Caki2 (cell line): ENCODE measurements around the gene MTCH1. TPM values are rescaled to one million over a fixed set of nuclear protein-coding genes. Genes with fewer than 3 reads are reported as not detected.
"Not testable (repeated sequence)": the region's sequence is repeated elsewhere in the genome, so short reads cannot be mapped to it uniquely, and the experiment has no call there.

Experiments used
- DNase-seq: peaks from one replicate; pipeline ENCODE4 v3.0.0-alpha.2; 2015; ENCODE audit warnings: low read depth
- in situ Hi-C: cut with HindIII; loops from 2 replicates; pipeline ENCODE4 v1.10.0; 2016; ENCODE audit warnings: low sequenced_read_pairs, low pct_unique_long_range_greater_than_20kb, mixed read lengths
- total RNA-seq: library from RNA; depleted of rRNA; stranded (reverse); fragments of >200 nt; shearing (Covaris generic); gene quantifications from 2 replicates; pipeline ENCODE4 v1.2.3, GENCODE V29; 2014; ENCODE audit warnings: low replicate concordance

The MTCH1 gene
- total RNA-seq, 1 experiment from 2014 or later = 218 TPM

DNA sequence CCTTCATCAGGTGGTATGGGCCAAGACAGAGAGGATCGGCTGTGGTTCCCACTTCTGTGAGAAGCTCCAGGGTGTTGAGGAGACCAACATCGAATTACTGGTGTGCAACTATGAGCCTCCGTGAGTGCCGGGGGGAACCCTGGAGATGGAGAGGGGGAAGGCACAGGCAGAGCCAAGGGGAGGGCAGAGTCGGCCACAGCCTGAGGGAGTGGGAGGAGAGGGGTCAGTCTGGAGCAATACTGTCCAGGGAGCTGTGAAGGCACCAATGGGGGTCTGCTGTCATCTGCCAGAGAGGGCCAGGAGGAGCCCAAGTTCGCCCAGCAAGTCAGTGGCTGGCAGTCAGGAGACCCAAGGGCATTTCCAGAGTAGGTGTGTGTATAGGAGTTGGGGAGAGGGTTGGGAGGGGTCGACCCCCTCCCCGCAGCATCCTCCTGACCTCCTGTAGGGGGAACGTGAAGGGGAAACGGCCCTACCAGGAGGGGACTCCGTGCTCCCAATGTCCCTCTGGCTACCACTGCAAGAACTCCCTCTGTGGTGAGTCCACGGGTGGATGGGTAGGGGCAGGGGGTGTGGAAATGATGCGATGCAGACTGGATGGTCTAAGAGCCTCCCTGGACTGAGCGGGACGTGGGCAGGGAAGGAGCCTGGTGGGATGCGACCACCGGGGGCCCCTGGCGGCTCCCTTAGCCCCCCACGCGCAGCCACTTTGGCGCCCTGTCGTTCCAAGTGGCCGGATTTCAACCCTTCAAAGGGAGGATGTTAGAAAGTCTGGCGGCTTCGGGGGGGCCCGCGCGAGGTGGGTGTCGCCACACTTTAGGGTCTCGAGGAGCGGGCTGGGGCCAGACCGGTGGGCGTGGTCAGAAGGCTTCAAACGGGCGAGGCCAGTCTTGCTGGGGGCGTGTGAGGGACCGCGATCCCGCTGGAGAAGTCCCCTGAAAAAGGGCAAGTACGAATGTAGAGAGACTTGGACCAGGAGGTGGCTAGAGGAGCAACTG, 24.3 kb downstream of the MTCH1 start:
- in situ Hi-C loops = no loop called here
- DNase-seq = no peak

DNA sequence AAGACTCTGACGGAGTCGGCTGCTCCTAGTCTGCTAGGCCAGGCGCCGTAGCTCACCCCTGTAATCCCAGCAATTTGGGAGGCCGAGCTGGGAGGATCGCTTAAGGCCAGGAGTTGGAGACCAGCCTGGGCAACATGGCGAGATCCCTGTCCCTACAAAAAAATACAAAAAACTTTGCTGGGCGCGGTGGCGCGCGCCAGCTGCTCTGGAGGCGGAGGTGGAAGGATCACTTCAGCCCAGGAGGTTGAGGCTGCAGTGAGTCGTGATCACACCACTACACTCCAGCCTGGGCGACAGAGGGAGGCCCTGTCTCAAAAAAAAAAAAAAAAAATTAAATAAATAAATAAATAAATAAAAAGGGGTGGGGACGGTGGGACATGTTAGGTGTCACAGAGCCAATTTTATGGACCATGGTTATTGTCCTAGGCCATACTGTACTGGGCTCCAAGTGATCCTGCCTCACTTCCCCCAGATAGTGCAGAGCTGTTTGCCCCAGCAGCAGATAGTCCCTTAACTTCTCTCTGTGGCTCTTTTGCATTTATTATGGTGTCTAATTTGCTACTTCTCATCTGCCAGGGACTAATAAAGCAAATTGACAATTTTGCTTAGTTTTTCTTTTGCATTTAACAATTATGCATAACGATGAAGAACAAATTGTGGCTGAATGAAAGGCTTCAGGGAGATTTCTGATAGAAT, 26.3 kb downstream of the MTCH1 start:
- no peak for DNase-seq
- in situ Hi-C loops = no loop called here

DNA sequence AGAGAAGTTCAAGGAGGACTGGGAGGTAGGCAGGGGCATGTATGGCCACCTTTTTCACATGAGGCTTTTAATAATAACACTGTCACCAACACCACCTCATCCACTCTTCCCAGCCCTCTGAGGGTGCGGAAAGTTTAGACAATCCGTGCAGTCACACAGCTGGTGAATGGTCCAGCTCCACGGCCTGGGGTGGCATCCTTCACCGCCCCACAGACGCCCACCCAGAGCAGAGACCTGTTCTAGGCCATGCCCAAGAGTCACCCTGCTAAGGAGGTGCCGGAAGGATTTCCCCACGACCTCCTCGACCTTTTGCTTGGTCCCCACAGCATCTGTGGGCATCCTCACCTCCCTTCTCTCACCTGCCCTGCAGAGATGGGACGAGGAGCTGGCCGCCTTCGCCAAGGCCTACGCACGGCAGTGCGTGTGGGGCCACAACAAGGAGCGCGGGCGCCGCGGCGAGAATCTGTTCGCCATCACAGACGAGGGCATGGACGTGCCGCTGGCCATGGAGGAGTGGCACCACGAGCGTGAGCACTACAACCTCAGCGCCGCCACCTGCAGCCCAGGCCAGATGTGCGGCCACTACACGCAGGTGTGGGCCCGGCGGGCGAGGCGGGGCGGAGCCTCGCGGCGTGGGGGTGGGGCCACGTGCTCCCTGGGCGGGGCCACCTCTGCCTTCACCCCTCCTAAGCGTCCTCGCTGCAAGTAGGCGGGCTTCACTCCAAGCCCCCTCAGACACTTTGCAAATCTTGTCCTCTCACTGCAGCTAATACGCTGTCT, 27.0 kb downstream of the MTCH1 start:
- in situ Hi-C loops = no loop called here
- no peak for DNase-seq

DNA sequence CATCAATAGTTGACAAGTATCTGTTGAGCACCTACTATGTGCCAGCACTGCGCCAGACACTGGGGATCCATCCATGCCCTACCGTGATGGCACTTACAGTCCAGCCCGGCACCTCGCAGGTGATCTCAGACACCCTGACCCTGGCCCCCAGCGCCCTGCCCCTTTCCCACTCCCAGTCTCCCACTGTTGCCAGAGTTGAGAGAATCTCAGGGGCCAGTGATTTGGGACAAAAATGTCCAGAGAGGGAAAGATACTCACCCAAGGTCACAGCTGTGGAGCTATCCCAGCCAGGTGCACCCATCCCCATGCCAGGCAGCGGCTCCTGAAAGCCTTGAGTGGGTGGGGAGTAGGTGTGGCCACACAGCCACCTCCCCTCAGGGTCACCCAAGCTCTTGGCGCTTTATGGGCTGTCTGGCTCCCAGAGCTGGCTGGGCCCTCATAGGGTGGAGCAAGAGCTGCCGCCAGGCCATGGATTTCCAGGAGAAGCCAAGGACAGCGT, 28.2 kb downstream of the MTCH1 start:
- no peak for DNase-seq
- in situ Hi-C loops = no loop called here

DNA sequence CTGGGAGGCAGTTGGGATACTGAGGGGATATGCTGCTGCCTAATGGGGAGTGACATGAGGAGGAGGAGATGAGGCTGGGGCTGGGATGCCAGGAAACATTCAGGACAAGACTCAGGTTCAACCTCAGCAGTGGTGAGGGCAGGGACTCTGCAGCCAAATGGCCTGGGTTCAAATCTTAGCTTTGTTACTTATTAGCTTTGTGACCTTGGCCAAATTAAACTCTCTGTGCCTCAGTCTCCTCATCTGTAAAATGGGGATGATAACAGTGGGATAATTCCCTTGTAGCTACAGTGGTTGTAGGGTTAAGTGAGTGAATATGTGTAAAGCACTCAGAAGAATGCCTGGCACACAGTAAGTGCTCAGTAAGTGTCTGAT, 29.6 kb downstream of the MTCH1 start:
- in situ Hi-C loops = no loop called here
- no peak for DNase-seq

DNA sequence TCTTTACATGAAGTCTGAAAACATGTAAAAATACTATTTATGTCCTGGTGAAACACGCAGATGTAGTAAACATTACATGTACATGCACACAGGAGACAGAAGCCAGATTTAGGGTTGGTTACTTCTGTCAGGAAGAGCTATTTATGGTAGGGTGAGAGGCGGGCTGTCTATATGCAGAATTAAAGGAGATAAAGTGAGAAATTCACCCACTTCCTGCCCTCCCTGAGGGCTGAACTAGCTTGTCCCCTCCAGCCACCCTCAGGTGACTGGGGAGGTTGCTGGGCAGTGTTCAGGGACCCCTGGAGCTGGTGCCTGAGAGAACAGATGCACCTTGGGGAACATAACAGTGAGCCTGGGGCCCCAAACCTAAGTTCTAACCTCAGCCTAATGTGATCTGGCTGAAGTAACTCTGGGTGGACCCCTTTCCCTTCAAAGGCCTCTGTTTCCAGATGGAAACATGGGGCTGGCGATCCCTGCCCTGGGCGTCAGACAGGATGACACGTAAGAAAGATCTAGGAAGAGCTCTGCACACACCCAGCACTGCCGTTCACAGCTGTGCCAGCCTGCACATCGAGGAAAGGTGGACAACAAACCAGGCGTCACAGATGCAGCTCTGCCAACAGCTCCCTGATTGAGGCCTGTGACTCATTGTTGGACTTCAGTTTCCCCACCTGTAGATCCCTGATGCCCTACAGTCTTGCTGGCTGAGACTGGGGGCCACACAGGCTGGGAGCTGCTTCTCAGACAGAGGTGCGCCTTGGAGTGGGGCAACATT, 30.1 kb downstream of the MTCH1 start:
- no peak for DNase-seq
- in situ Hi-C loops = no loop called here

DNA sequence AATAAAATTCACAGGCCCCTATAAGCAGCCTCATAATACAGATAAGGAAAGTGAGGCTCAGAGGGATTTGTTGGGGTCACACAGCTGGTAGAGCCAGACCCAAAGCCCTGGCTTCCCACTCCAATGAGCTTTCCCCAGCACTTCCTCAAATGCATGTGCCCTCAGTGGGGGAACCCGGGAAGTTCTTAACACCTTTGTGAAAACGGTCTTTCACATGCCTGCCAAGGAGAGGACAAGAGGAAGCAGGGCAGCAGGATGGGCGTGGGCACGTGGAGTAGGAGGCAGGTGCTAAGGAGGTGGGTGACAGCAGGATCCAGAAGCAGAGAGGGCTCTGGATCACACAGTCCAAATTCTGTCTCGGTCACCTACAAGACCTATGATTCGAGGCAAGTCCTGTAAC, 30.9 kb downstream of the MTCH1 start:
- no peak for DNase-seq
- in situ Hi-C loops = no loop called here

DNA sequence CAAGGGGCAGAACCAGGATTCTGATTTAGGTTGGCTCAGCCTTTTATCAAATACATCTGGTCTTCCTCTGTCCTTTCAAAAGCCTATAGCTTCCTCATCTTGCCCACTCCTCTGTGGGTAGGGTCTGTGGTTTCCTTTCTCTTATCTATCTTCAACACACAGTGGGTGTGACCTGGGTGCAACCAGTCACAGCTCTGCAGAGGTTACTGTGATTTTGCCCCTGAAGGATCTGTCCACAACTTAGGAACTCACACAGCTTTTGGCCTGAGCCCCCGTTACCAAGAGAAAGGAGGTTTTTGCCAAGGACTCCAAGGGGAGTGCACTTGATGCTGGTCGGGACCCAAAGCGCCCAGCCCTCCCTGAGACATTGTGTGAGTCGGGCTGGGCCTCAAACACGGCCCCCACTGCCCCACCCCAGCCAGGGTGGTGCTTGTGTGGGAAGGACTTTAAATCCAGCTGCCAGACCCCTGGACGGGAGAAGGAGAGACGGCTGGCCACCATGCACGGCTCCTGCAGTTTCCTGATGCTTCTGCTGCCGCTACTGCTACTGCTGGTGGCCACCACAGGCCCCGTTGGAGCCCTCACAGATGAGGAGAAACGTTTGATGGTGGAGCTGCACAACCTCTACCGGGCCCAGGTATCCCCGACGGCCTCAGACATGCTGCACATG, 31.6 kb downstream of the MTCH1 start, which contains the start of gene PI16:
PI16 (plus strand) TSS at position 477 of the 670 bp plus-strand sequence; CDS start at position 500, 23 bp downstream.
- in situ Hi-C loops = no loop called here
- no peak for DNase-seq

DNA sequence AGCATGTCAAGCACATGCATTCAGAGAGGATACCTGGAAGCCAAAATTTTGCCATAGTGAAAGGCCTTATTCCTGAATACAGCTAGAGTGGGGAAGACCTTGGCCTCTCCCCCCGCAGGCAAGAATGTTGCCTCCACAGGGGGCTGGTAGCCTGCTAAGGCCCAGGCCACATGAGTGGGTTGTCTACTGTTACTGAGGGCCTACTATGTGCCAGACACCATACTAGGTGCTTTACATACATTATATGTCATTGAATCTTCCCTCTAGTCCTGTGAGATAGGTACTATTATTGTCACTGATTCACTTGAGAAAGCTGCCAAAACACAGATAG, 32.1 kb downstream of the MTCH1 start:
- DNase-seq = no peak
- in situ Hi-C loops = no loop called here

DNA sequence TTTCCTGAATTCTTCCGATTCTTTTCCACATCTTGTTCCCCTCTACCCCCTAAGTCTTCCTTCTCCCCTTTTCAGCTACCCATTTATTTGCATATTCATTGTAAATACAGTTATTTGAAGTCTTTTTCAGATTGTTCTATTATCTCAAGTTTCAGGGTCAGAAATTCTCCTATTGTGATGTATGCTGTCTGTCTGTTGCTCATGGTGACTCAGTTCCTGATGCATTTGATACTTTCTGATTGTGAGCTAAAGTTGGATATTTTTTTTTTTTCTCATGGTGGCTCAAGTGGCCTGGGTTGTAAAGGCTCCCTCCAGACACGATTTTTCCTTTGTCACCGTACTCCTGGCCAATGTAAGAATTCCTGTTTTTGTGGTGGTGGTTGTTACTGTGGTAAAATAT, 36.4 kb downstream of the MTCH1 start:
- in situ Hi-C loops = no loop called here
- DNase-seq = no peak

DNA sequence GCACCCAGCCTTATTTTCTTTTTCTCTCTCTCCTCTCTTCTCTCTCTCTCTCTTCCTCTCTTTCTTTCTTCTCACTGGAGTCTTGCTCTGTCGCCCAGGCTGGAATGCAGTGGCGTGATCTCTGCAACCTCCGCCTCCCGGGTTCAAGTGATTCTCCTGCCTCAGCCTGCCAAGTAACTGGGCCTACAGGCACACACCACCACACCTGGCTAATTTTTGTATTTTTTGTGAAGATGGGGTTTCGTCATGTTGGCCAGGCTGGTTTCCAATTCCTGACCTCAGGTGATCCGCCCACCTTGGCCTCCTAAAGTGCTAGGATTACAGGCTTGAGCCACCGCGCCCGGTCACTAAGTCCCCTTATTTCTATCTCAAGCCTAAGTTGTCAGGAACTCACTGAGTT, 36.9 kb downstream of the MTCH1 start:
- DNase-seq, in situ Hi-C loops: not testable (repeated sequence)

DNA sequence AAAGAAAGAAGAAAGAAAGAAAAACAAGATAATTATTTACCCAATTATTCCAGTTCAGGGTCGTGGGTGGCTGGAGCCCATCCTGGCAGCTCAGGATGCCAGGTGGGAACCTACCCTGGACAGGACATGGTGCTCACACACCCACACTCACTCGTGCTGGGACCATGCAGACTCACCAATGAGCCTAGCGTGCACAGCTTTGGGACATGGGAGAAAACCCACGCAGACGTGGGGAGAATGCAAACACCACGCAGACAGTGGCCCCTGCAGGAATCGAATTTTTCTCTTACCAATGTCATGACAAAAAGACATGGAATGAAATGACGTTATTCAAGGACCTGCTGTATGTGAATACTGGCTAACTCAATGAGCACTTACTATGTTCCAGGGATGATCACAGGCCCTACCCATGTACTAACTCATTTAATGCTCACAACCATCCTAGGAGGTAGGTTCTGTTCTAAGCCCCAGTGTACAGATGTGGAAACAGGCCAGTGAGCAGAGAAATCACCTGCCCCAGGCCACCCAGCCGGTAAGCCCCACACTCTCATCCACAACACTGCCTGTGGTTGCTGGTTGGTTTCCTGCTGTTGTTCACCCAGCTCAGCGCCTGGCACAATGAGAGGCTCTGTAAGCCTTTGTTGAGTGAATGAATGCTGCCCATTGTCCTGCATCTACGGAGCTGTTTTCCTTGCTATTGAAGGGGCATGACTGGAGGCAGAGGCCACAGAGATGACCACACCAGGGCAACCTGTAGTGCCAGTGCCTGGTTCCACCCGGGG, 38.2 kb downstream of the MTCH1 start:
- in situ Hi-C loops = no loop called here

DNA sequence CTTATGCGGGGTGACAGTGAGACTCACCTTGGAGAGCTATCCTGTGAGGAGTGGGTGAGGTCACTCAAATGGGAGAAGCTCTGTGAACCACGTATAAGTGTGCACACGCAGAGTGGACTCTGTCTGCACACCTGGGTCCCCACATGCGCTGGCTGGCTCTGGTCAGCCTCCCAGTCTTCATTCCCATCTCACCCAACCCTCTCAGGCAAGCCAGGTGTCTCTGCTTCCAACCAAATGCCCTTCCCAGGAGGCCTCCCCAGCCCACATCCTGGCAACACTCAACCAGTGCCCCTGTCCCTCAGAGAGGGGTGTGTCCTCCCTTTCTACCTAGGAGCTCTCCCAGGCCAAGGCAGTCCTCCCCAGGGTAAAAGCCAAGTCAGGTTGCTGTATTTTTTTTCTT, 39.5 kb downstream of the MTCH1 start:
- in situ Hi-C loops = no loop called here
- DNase-seq = no peak

More for the DNA sequence above, 38.2 kb downstream of the MTCH1 start:
- DNase-seq = no peak

DNA sequence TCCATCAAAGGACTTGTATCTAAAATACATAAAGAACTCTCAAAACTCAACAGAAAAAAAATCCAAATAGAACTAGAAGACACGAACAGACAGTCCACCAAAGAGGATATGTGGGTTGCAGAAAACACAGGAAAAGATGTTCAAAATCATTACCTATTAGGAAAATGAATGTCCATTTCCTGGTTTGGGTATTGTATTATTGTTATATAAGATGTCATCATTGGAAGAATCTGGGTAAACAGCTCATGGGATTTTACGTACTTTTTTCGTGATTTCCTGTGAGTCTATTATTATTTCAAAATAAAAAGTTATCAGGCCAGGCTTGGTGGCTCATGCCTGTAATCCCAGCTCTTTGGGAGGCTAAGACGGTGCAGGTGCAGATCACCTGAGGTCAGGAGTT, 40.7 kb downstream of the MTCH1 start:
- in situ Hi-C loops = no loop called here
- DNase-seq = no peak

DNA sequence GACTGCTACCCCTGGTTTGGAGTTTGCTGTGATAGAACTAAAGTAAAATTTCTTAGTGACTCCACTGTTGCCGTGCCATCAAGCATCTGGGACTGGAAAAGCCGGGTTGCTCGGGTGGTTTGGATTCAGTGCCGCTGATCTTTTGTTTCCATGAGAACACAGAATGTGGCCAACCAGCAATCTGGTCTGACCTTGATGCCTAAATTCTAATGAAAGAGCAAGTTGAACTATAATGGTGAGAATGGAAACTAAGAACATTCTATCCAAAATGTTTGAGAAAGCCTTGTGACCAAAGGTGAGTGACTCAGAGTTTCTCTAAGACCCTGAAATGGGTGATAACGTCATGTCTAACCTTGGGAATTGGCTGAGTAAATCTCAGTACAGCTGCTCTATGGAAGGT, 41.3 kb downstream of the MTCH1 start:
- in situ Hi-C loops = no loop called here
- DNase-seq = no peak

DNA sequence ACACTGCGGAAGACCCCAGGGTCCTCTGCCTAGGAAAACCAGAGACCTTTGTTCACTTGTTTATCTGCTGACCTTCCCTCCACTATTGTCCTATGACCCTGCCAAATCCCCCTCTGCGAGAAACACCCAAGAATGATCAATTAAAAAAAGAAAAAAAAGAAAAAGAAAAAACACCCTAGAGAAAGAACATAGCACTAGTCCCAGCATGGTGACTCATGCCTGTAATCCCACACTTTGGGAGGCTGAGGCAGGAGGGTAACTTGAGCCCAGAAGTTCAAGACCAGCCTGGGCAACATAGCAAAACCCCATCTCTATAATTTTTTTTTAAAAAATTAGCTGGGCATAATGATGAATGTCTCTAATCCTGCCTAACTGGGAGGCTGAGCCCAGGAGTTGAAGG, 43.7 kb downstream of the MTCH1 start:
- DNase-seq, in situ Hi-C loops: not testable (repeated sequence)

DNA sequence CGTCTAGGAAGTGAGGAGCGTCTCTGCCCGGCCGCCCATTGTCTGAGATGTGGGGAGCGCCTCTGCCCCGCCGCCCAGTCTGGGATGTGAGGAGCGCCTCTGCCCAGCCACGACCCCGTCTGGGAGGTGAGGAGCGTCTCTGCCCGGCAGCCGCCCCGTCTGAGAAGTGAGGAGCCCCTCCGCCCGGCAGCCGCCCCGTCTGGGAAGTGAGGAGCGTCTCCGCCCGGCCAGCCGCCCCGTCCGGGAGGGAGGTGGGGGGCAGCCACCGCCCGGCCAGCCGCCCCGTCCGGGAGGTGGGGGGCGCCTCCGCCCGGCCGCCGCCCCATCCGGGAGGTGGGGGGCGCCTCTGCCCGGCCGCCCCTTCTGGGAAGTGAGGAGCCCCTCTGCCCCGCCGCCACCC, 44.4 kb downstream of the MTCH1 start:
- in situ Hi-C loops, DNase-seq: not testable (repeated sequence)
